Liver (tissue), 3 donors: ENCODE results near the gene SLC9A3.

ENCODE experiments used
- CTCF ChIP-seq: fragments of 150-350 bp; IDR thresholded peaks from 2 replicates; pipeline ENCODE4 v1.5.1; 2017; ENCODE audit warnings: improper control_type of control experiment, low read depth, low read length; ENCODE audit not compliant: missing input control
- GABPA ChIP-seq, 2 donors: IDR thresholded peaks in 1 of 2; conservative IDR thresholded peaks in 1 of 2; 2 replicates each; pipeline ENCODE4 v1.6.1; 2016; ENCODE audit warnings: antibody characterized with exemption in 2 of 2, mild to moderate bottlenecking in 1 of 2, moderate library complexity in 1 of 2
- HNF4G ChIP-seq: IDR thresholded peaks from 2 replicates; pipeline ENCODE4 v1.6.1; 2016; ENCODE audit warnings: antibody characterized with exemption
- RAD21 ChIP-seq, 2 donors: IDR thresholded peaks; 2 replicates each; pipeline ENCODE4 v1.6.1; 2016; ENCODE audit warnings: antibody characterized with exemption in 2 of 2, mild to moderate bottlenecking in 2 of 2
- REST ChIP-seq: IDR thresholded peaks from 2 replicates; pipeline ENCODE4 v1.6.1; 2016; ENCODE audit warnings: antibody characterized with exemption, mild to moderate bottlenecking
- RXRA ChIP-seq, 2 donors: IDR thresholded peaks; 2 replicates each; pipeline ENCODE4 v1.6.1; 2017 to 2018; ENCODE audit warnings: antibody characterized with exemption in 2 of 2, mild to moderate bottlenecking in 1 of 2
- SP1 ChIP-seq: IDR thresholded peaks from 2 replicates; pipeline ENCODE4 v1.6.1; 2018; ENCODE audit warnings: antibody characterized with exemption, mild to moderate bottlenecking
- TAF1 ChIP-seq: conservative IDR thresholded peaks from 2 replicates; pipeline ENCODE4 v1.6.1; 2016; ENCODE audit warnings: antibody characterized with exemption, mild to moderate bottlenecking
- ZBTB33 ChIP-seq: IDR thresholded peaks from 2 replicates; pipeline ENCODE4 v1.6.1; 2016; ENCODE audit warnings: antibody characterized with exemption
- donor health status: healthy.
- donor health status: healthy.

GRCh38 chr5:457195-457961, 66.9 kb downstream of the SLC9A3 start:
- TF ChIP-seq REST: no peak
- TF ChIP-seq CTCF: no peak
- TF ChIP-seq ZBTB33: no peak
- no peak for TF ChIP-seq TAF1
- TF ChIP-seq GABPA (IDR thresholded peaks at IDR 0.05 in 1 of 2, conservative IDR thresholded peaks at IDR 0.05 in 1 of 2): no peak
- TF ChIP-seq RXRA (IDR thresholded peaks at IDR 0.05): no peak
- TF ChIP-seq HNF4G: no peak
- no peak for TF ChIP-seq SP1
- no peak for TF ChIP-seq RAD21 (IDR thresholded peaks at IDR 0.05)
